ENCODE data around the gene PLEKHH2.

DNA sequence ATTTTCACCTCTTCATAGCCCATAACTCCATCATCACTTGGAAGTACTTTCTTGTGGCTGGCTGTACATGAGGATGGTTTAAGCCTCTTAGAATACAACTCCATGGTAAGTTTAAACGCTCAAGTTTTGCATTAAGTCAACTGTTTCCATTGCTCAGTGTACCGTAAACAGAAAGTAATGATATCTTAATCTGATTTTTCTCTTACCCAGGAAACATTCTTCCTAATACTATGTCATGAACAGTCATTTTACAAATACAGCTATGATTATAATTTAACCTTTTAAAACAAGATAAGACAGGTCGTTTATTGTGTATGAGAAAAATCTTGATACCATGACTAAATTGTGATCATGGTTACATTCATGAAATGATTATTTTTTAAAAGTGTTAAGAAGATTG is 125.2 kb downstream of the PLEKHH2 start:
- no peak for TF ChIP-seq TAF1 (IDR thresholded peaks at IDR 0.05; ENCODE audit: borderline replicate concordance, insufficient read depth, low read length)
- no peak for TF ChIP-seq POLR2AphosphoS5 (IDR thresholded peaks at IDR 0.05; ENCODE audit: low read depth, low read length)
- TF ChIP-seq SIN3A (IDR thresholded peaks at IDR 0.05; ENCODE audit: borderline replicate concordance, insufficient read depth, low read length), result no peak
- TF ChIP-seq REST (IDR thresholded peaks at IDR 0.05; ENCODE audit: insufficient read depth in 1 of 2, low read depth in 2 of 2, low read length in 2 of 2), result no peak

Measured in PFSK-1 (cell line).